Loucy (cell line): ENCODE data around the gene NREP.

Experiments
- EZH2phosphoT487 ChIP-seq: fragments of 200-600 bp; IDR thresholded peaks from 2 replicates; pipeline ENCODE4 v1.6.1; 2018; ENCODE audit warnings: antibody characterized with exemption, mild to moderate bottlenecking, moderate library complexity, borderline replicate concordance
- TF ChIP-seq, protein P1 (sequence below): fragments of 200-600 bp; sonication (generic); conservative IDR thresholded peaks from 2 replicates; pipeline ENCODE4 v1.5.1; 2014; ENCODE audit warnings: mild to moderate bottlenecking, antibody characterized with exemption, low read length

DNA sequence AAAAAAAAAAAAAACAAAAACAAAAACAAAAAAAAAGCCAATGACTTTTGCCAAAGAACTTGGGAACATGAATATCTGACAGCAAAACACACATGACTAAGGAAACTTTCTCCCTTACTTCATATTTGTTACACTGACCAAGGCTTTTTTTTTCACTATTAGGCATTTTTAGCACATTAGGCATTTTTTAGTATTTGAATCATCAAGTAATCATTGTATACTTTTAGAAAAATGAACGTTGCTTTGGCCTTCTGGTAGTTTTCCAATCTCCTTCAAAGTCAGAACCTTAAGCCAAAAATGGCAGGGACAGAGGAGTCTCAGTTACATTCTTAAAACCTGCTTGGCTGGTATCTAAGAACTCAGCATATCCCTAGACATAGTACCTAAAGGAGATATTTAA lies 19.3 kb downstream of the NREP start:
- TF ChIP-seq, protein P1, sequence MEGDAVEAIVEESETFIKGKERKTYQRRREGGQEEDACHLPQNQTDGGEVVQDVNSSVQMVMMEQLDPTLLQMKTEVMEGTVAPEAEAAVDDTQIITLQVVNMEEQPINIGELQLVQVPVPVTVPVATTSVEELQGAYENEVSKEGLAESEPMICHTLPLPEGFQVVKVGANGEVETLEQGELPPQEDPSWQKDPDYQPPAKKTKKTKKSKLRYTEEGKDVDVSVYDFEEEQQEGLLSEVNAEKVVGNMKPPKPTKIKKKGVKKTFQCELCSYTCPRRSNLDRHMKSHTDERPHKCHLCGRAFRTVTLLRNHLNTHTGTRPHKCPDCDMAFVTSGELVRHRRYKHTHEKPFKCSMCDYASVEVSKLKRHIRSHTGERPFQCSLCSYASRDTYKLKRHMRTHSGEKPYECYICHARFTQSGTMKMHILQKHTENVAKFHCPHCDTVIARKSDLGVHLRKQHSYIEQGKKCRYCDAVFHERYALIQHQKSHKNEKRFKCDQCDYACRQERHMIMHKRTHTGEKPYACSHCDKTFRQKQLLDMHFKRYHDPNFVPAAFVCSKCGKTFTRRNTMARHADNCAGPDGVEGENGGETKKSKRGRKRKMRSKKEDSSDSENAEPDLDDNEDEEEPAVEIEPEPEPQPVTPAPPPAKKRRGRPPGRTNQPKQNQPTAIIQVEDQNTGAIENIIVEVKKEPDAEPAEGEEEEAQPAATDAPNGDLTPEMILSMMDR = no peak
- no peak for TF ChIP-seq EZH2phosphoT487
